ENCODE results near the gene EFNA1.
"Not testable (repeated sequence)": the region's sequence is repeated elsewhere in the genome, so short reads cannot be mapped to it uniquely, and the experiment has no call there.

The EFNA1 gene

DNA sequence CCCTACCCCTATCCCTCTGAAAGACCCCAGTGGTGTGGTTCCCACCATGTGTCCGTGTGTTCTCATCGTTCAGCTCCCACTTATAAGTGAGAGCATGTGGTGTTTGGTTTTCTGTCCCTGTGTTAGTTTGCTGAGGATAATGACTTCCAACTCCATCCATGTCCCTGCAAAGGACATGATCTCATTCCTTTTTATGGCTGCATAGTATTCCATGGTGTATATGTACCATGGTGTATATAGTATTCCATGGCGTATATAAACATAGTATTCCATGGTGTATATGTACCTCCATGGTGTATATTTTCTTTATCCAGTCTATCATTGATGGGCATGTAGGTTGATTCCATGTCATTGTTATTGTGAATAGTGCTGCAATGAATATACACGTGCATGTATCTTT is 36.1 kb downstream of the EFNA1 start:
- H3K9me2 ChIP-seq (replicated peaks; ENCODE audit: insufficient read depth, low read length); H3K36me3 ChIP-seq (replicated peaks; ENCODE audit: insufficient read depth, low read length); H2AFZ ChIP-seq (ENCODE audit: low read length); H3K9me3 ChIP-seq (replicated peaks; ENCODE audit: insufficient read depth, low read length); H4K20me1 ChIP-seq (ENCODE audit: insufficient read depth, low read length); H3K27ac ChIP-seq (ENCODE audit: low read length); H3K4me3 ChIP-seq (ENCODE audit: low read length); H3K4me2 ChIP-seq (ENCODE audit: low read depth, low read length); H3K4me1 ChIP-seq (ENCODE audit: low read length); H3K9ac ChIP-seq (ENCODE audit: low read length); DNase-seq; H3F3A ChIP-seq (ENCODE audit: insufficient read depth, low read length); H3K79me2 ChIP-seq (ENCODE audit: low read length): not testable (repeated sequence)
- peaks cover 14% of the 10 kb centered on the region for H3K27me3 ChIP-seq (replicated peaks; ENCODE audit: insufficient read depth, low read length)

DNA sequence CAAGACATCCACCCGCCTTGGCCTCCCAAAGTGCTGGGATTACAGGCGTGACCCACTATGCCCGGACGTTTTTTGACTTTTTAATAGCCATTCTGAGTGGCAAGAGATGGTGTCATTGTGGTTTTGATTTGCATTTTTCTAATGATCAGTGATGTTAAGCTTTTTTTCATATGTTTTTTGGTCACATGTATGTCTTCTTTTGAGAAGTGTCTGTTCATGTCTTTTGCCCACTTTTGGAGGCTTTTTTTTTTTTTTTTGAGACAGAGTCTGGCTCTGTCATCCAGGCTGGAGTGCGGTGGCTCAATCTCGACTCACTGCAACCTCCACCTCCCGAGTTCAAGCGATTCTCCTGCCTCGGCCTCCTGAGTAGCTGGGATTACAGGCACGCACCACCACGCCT is 36.9 kb downstream of the EFNA1 start:
- DNase-seq; H3K4me3 ChIP-seq (ENCODE audit: low read length); H3K36me3 ChIP-seq (replicated peaks; ENCODE audit: insufficient read depth, low read length); H3K9ac ChIP-seq (ENCODE audit: low read length); H3K4me1 ChIP-seq (ENCODE audit: low read length); H3K27me3 ChIP-seq (replicated peaks; ENCODE audit: insufficient read depth, low read length); H3K27ac ChIP-seq (ENCODE audit: low read length); H3K79me2 ChIP-seq (ENCODE audit: low read length); H3K9me3 ChIP-seq (replicated peaks; ENCODE audit: insufficient read depth, low read length); H3K4me2 ChIP-seq (ENCODE audit: low read depth, low read length); H2AFZ ChIP-seq (ENCODE audit: low read length); H3F3A ChIP-seq (ENCODE audit: insufficient read depth, low read length); H4K20me1 ChIP-seq (ENCODE audit: insufficient read depth, low read length); H3K9me2 ChIP-seq (replicated peaks; ENCODE audit: insufficient read depth, low read length): not testable (repeated sequence)

DNA sequence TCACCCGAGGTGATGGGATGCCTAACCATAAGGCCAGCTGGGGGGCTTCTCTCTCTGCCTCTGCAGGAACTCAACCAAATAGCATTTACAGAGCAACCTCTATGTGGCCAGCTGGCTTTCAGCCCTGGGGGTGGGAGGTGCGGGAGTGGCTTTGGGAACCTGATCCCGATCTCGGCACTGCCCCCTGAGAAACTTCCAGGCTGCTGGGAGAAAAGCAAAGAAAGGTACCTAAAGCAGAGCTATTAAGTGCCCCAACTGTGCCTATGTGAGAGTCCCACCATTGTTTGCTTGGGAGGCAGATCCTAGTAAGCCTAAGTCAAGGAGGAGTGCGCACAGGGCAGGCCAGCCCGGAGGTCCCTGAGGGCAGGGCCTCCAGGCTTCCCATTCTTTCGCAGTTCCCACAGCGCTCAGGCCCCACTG is 38.4 kb downstream of the EFNA1 start:
- Histone ChIP-seq H3K4me3 (ENCODE audit: low read length) (no peak overlapping the region), H3K27me3 (replicated peaks; ENCODE audit: insufficient read depth, low read length) (no peaks in the 10 kb centered on the region), H2AFZ (ENCODE audit: low read length) (no peak overlapping the region), H3K4me2 (ENCODE audit: low read depth, low read length) (no peak overlapping the region), H3K36me3 (replicated peaks; ENCODE audit: insufficient read depth, low read length) (no peaks in the 10 kb centered on the region), H3K79me2 (ENCODE audit: low read length) (no peaks in the 10 kb centered on the region), H3K9me3 (replicated peaks; ENCODE audit: insufficient read depth, low read length) (no peaks in the 10 kb centered on the region), H3K9ac (ENCODE audit: low read length) (no peak overlapping the region), H3K27ac (ENCODE audit: low read length) (no peak overlapping the region), H3K9me2 (replicated peaks; ENCODE audit: insufficient read depth, low read length) (no peaks in the 10 kb centered on the region), H3K4me1 (ENCODE audit: low read length) (peaks cover 3% of the 10 kb centered on the region; the same call in 1 of the 2 replicates), H3F3A (ENCODE audit: insufficient read depth, low read length) (0 out of 2 replicates have a peak, but pooled peaks cover 5% of the 10 kb centered on the region), H4K20me1 (ENCODE audit: insufficient read depth, low read length) (no peaks in the 10 kb centered on the region)
- TF ChIP-seq EZH2 (optimal IDR thresholded peaks at IDR 0.05; ENCODE audit: low read depth, low read length) (no peak), EZH2phosphoT487 (IDR thresholded peaks at IDR 0.05; ENCODE audit: low read length) (no peak)
- TF ChIP-seq, protein P1, sequence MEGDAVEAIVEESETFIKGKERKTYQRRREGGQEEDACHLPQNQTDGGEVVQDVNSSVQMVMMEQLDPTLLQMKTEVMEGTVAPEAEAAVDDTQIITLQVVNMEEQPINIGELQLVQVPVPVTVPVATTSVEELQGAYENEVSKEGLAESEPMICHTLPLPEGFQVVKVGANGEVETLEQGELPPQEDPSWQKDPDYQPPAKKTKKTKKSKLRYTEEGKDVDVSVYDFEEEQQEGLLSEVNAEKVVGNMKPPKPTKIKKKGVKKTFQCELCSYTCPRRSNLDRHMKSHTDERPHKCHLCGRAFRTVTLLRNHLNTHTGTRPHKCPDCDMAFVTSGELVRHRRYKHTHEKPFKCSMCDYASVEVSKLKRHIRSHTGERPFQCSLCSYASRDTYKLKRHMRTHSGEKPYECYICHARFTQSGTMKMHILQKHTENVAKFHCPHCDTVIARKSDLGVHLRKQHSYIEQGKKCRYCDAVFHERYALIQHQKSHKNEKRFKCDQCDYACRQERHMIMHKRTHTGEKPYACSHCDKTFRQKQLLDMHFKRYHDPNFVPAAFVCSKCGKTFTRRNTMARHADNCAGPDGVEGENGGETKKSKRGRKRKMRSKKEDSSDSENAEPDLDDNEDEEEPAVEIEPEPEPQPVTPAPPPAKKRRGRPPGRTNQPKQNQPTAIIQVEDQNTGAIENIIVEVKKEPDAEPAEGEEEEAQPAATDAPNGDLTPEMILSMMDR (IDR thresholded peaks at IDR 0.05; ENCODE audit: low read length) = no peak
- no peak for DNase-seq

DNA sequence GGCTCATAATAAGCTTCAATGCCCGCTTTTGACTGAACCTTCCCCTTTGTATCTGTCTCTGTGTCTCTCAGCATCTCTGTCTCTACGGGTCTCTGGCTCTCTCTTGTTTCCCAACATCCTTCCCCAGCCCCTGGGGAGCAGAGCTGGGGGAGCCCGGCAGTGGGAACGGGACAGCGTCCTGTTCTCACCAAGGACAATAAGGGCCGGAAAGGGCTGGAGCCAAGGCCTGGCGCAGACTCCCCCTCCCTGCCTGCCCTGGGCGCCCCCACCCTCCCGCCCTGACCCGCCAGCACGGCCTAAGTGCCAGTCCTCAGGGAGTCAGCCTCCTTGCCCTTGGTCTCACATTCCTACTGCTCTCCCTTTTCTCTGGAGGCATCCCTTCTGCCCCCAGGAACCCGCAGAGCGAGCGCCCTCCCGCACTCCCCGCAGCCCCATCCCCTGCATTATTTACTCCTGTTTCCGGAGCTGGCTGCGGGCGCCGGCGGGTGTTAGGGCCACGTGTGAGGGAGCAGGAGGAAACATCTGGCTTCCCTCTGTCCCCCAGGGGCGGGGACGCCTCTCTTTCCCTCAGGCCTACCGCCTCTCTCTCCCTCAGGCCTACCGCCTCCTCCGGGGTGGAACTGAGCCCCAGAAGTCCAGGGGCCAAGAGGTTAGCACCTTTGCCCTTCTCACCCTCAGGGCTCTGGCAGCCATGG is 38.9 kb downstream of the EFNA1 start:
- no peak overlapping the region for H2AFZ ChIP-seq (ENCODE audit: low read length)
- no peak overlapping the region for H3K4me2 ChIP-seq (ENCODE audit: low read depth, low read length)
- peaks cover 4% of the 10 kb centered on the region for H3K79me2 ChIP-seq (ENCODE audit: low read length)
- no peak overlapping the region for H3K9ac ChIP-seq (ENCODE audit: low read length)
- no peak overlapping the region for H3K27ac ChIP-seq (ENCODE audit: low read length)
- no peak for TF ChIP-seq EZH2phosphoT487 (IDR thresholded peaks at IDR 0.05; ENCODE audit: low read length)
- no peak for TF ChIP-seq EZH2 (optimal IDR thresholded peaks at IDR 0.05; ENCODE audit: low read depth, low read length)
- TF ChIP-seq, protein P1 (IDR thresholded peaks at IDR 0.05; ENCODE audit: low read length) = no peak
- no peak for DNase-seq
- peaks cover 3% of the 10 kb centered on the region; the same call in 1 of the 2 replicates for H3K4me1 ChIP-seq (ENCODE audit: low read length)
- H3K9me2 ChIP-seq (replicated peaks; ENCODE audit: insufficient read depth, low read length) = no peaks in the 10 kb centered on the region
- no peaks in the 10 kb centered on the region for H3K27me3 ChIP-seq (replicated peaks; ENCODE audit: insufficient read depth, low read length)
- H3K4me3 ChIP-seq (ENCODE audit: low read length) = no peak overlapping the region
- H3F3A ChIP-seq (ENCODE audit: insufficient read depth, low read length) = 0 out of 2 replicates have a peak, but pooled peaks cover 5% of the 10 kb centered on the region
- H3K36me3 ChIP-seq (replicated peaks; ENCODE audit: insufficient read depth, low read length) = no peaks in the 10 kb centered on the region
- no peaks in the 10 kb centered on the region for H4K20me1 ChIP-seq (ENCODE audit: insufficient read depth, low read length)
- no peaks in the 10 kb centered on the region for H3K9me3 ChIP-seq (replicated peaks; ENCODE audit: insufficient read depth, low read length)
